Retinal pigment epithelial cell (primary cell): ENCODE data around the gene LRP11.
"Not testable (repeated sequence)": the region's sequence is repeated elsewhere in the genome, so short reads cannot be mapped to it uniquely, and the experiment has no call there.

ENCODE experiments used
- DNase-seq: peaks from one replicate; pipeline ENCODE4 v3.0.0-alpha.2; 2010; ENCODE audit warnings: low read depth
- H3K4me3 ChIP-seq: 2 replicates; pipeline ENCODE4 v1.5.1; 2011; ENCODE audit warnings: mild to moderate bottlenecking, low read length, control low read depth, moderate library complexity
- CTCF ChIP-seq: conservative IDR thresholded peaks from 2 replicates; pipeline ENCODE4 v1.5.1; 2011; ENCODE audit warnings: low read depth, low read length, control low read depth, inconsistent platforms

The LRP11 gene

GRCh38 chr6:149863698-149864577 is at the start of gene LRP11:
Gene LRP11, minus strand, starts transcription at chr6:149864359. Its CDS starts 339 bp downstream, at chr6:149864020.
- DNase-seq = peak; percentile 46
- no peak for TF ChIP-seq CTCF
- peak within 1 kb of the TSS; percentile 66 for H3K4me3 ChIP-seq

- DNase-seq = no peak
- no peak for TF ChIP-seq CTCF
- H3K4me3 ChIP-seq = no peak overlapping the region
Measured at GRCh38 chr6:149913540-149914240, 49.5 kb upstream of the LRP11 start.

GRCh38 chr6:149913085-149913484 is 48.9 kb upstream of the LRP11 start:
- no peak for DNase-seq
- no peak overlapping the region for H3K4me3 ChIP-seq
- TF ChIP-seq CTCF = no peak

- DNase-seq, H3K4me3 ChIP-seq: not testable (repeated sequence)
Measured at GRCh38 chr6:149912680-149913079, 48.5 kb upstream of the LRP11 start.

GRCh38 chr6:149910721-149911151 is 46.6 kb upstream of the LRP11 start:
- no peak for TF ChIP-seq CTCF

GRCh38 chr6:149909701-149910470 is 45.7 kb upstream of the LRP11 start:
- H3K4me3 ChIP-seq = no peak overlapping the region
- no peak for TF ChIP-seq CTCF
- no peak for DNase-seq

More at GRCh38 chr6:149910721-149911151, 46.6 kb upstream of the LRP11 start:
- DNase-seq = no peak
- no peak overlapping the region for H3K4me3 ChIP-seq

GRCh38 chr6:149908480-149908879 is 44.3 kb upstream of the LRP11 start:
- H3K4me3 ChIP-seq, DNase-seq: not testable (repeated sequence)
